Erythroblast (primary cell): ENCODE data around the gene MYRIP.

Experiments used
- GATA1 ChIP-seq: IDR thresholded peaks from 2 replicates; pipeline ENCODE4 v1.6.1; 2011; ENCODE audit warnings: low read depth, mild to moderate bottlenecking, control low read depth, low read length, moderate library complexity
- POLR2A ChIP-seq: IDR thresholded peaks from 2 replicates; pipeline ENCODE4 v1.6.1; 2011; ENCODE audit warnings: mild to moderate bottlenecking, low read length

GRCh38 chr3:39965997-39966396, 156.6 kb downstream of the MYRIP start:
- TF ChIP-seq POLR2A (no peak), GATA1 (no peak)
